Neuron (in vitro differentiated cells): Measurements from ENCODE around the gene KCNAB1.
"Not testable (repeated sequence)": the region's sequence is repeated elsewhere in the genome, so short reads cannot be mapped to it uniquely, and the experiment has no call there.

Source experiments
- H2AFZ ChIP-seq: one replicate; pipeline ENCODE4 v1.6.1; 2013; ENCODE audit warnings: low read depth, mild to moderate bottlenecking, inconsistent platforms, low read length, moderate library complexity
- H3K27me3 ChIP-seq: one replicate; pipeline ENCODE4 v1.6.1; 2013; ENCODE audit warnings: low read length; ENCODE audit not compliant: insufficient read depth
- H3K36me3 ChIP-seq: one replicate; pipeline ENCODE4 v1.6.1; 2013; ENCODE audit warnings: low read length; ENCODE audit not compliant: insufficient read depth
- H3K4me1 ChIP-seq: one replicate; pipeline ENCODE4 v1.6.1; 2013; ENCODE audit warnings: low read length; ENCODE audit not compliant: insufficient read depth
- H3K4me3 ChIP-seq: 2 replicates; pipeline ENCODE4 v1.5.1; 2013; ENCODE audit warnings: mild to moderate bottlenecking, low read length, moderate library complexity
- H3K9me3 ChIP-seq: one replicate; pipeline ENCODE4 v1.6.1; 2013; ENCODE audit warnings: low read length

Gene KCNAB1

DNA sequence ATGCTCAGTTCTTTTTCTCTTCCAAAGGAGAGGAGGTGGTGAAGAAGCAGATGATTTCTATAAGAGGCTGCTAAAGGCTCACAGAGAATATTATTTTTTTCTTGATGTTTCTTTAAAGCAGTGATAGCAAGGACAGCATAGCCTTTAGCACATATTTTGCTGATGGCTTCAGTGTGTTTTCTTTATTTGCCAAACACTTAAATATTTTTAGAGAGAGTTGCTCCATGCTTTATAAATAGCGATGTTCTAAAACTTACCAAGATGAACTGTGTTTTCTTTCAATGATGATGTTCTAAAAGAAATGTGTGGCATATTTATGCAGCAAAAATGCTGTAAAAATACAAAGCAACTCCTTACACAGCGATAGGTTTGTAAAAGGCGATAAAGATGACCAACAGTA is 11.8 kb upstream of the KCNAB1 start:
- H3K4me1 ChIP-seq, result no peaks in the 10 kb centered on the region

DNA sequence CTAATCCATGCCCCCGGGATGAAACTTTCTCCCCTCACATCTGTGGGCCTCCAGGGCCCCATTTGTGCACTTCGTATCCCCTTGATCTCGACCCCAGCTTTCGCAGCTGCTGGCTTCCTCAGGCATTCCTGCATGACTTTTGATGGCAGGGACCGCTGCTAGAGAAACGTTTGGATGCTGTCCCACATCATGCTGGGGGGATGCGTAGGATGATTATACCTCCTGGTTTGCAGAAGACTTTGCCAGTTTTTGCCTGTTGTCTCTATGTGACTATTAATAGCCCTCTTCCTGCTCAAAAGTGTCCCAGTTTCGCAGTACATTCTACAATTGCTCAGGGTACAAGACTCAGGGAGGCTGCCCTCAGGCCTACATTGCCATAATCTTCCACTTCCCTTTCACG is 10.4 kb upstream of the KCNAB1 start:
- H3K9me3 ChIP-seq, result no peaks in the 10 kb centered on the region
- H3K4me3 ChIP-seq, result no peak overlapping the region
- no peaks in the 10 kb centered on the region for H3K36me3 ChIP-seq
- no peaks in the 10 kb centered on the region for H3K4me1 ChIP-seq
- no peaks in the 10 kb centered on the region for H3K27me3 ChIP-seq
- H2AFZ ChIP-seq, result no peak overlapping the region

More for the DNA sequence above, 11.8 kb upstream of the KCNAB1 start:
- Histone ChIP-seq H2AFZ (no peak overlapping the region), H3K9me3 (no peaks in the 10 kb centered on the region), H3K36me3 (no peaks in the 10 kb centered on the region), H3K27me3 (no peaks in the 10 kb centered on the region), H3K4me3 (no peak overlapping the region)

GRCh38 chr3:156126467-156126866 is 6.1 kb downstream of the KCNAB1 start:
- Histone ChIP-seq H3K4me1 (no peaks in the 10 kb centered on the region), H3K27me3 (no peaks in the 10 kb centered on the region), H3K9me3 (no peaks in the 10 kb centered on the region), H3K36me3 (no peaks in the 10 kb centered on the region), H3K4me3 (no peak overlapping the region), H2AFZ (no peak overlapping the region)

DNA sequence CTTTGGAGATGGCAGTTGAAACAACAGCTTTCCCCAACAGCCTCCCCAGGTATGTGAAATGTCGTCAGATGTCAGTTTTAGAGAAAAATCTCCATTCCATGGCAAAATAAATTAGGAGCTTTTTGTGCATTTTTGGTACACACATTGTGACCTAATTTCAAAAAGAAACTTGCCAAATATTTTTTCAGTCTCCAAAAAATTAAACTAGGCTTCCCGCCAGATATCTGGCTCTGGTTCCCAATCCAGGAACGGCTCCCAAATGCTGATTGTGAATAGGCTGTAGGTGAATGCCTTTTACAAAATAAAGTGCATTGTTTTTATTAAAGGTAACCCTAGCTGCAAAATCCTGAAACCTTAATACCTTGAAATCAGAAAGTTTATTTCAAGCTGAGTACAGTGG is 10.9 kb downstream of the KCNAB1 start:
- Histone ChIP-seq H3K36me3 (no peaks in the 10 kb centered on the region), H3K27me3 (peaks cover 2% of the 10 kb centered on the region), H3K4me3 (no peak overlapping the region)

DNA sequence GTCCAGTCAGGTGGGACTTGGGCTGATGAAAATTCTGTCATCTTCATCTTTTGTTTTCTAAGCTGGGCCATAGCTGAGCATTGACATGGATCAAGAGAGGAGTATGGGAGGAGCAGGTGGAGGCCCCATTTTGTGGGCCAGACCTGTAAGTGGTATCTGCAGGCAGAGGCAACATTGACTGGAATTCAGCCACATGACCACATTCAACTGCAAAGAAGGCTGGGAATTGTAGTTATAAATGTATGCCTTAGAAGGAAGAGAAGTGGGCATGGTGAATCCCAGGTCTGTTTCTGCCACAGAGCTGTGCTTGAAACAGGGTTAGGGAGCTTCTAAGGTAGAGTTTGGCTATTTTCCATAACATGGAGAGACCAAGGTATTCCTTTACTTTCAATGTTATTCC is 11.4 kb downstream of the KCNAB1 start:
- H3K4me1 ChIP-seq, result no peaks in the 10 kb centered on the region
- H2AFZ ChIP-seq, result no peak overlapping the region
- no peak overlapping the region for H3K4me3 ChIP-seq
- H3K27me3 ChIP-seq, result peaks cover 2% of the 10 kb centered on the region
- no peaks in the 10 kb centered on the region for H3K9me3 ChIP-seq
- no peaks in the 10 kb centered on the region for H3K36me3 ChIP-seq

More for the DNA sequence above, 10.9 kb downstream of the KCNAB1 start:
- Histone ChIP-seq H2AFZ (no peak overlapping the region), H3K4me1 (no peaks in the 10 kb centered on the region), H3K9me3 (no peaks in the 10 kb centered on the region)

- peaks cover 2% of the 10 kb centered on the region for H3K27me3 ChIP-seq
- no peaks in the 10 kb centered on the region for H3K9me3 ChIP-seq
- H2AFZ ChIP-seq, result no peak overlapping the region
- H3K36me3 ChIP-seq, result no peaks in the 10 kb centered on the region
- no peaks in the 10 kb centered on the region for H3K4me1 ChIP-seq
- no peak overlapping the region for H3K4me3 ChIP-seq
Observed at GRCh38 chr3:156132313-156132712, 11.9 kb downstream of the KCNAB1 start.

DNA sequence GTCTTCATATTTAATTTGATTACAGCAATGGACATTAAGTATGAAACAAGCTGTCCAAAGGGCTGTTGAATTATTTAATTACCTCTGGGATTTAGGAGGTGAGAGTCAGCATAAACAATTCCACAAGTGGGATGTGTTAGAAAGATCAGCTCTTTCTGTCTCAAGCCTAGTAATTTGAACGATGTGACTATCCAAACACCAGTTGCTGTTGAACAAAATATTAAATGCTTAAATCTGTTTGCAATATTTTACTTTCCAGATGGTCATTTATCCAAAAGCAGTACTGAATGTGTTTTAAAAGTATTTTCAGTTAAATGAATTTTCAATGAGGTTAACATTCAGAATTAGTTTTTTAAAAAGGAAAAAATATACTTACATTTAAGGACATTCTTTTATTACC is 12.7 kb downstream of the KCNAB1 start:
- H3K36me3 ChIP-seq, result no peaks in the 10 kb centered on the region
- no peaks in the 10 kb centered on the region for H3K9me3 ChIP-seq
- H3K4me3 ChIP-seq, result no peak overlapping the region
- no peaks in the 10 kb centered on the region for H3K4me1 ChIP-seq
- peaks cover 2% of the 10 kb centered on the region for H3K27me3 ChIP-seq
- H2AFZ ChIP-seq, result no peak overlapping the region

- Histone ChIP-seq H2AFZ (no peak overlapping the region), H3K9me3 (no peaks in the 10 kb centered on the region), H3K27me3 (peaks cover 4% of the 10 kb centered on the region), H3K4me1 (no peaks in the 10 kb centered on the region), H3K4me3 (no peak overlapping the region), H3K36me3 (no peaks in the 10 kb centered on the region)
Observed at GRCh38 chr3:156135921-156136638, 15.7 kb downstream of the KCNAB1 start.

GRCh38 chr3:156137397-156137796 is 17.0 kb downstream of the KCNAB1 start:
- not testable (repeated sequence) for H3K9me3 ChIP-seq, H3K27me3 ChIP-seq, H2AFZ ChIP-seq, H3K36me3 ChIP-seq, H3K4me1 ChIP-seq, H3K4me3 ChIP-seq

DNA sequence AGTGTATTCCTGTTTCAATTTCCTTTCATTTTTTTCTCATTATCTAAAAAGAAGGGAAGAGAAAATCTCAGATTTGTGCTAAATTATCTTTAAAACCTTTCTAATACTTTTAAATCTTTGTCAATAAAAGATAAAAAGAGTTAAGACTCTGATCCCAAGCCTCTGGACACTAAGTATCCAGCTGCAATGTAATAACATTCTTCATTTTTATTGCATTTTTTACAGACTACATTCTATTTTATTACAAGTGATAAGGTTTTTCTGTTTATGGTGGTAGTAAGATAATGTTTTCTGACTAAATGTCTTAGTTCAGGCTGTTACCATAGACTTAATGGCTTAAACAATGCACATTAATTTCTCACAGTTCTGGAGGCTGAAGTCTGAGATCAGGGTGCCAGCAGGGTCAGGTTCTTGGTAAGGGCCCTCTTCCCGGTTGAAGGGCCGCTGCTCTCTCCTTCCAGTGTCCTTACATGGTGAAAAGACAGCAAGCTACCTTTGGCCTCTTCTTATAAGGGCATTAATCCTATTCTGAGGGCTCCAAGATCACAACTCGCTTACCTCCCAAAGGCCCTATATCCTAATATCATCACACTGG is 19.7 kb downstream of the KCNAB1 start:
- Histone ChIP-seq H3K4me1 (no peaks in the 10 kb centered on the region), H3K36me3 (no peaks in the 10 kb centered on the region), H3K27me3 (peaks cover 5% of the 10 kb centered on the region), H3K4me3 (no peak overlapping the region), H3K9me3 (no peaks in the 10 kb centered on the region), H2AFZ (no peak overlapping the region)

- Histone ChIP-seq H3K27me3 (peaks cover 6% of the 10 kb centered on the region), H3K9me3 (no peaks in the 10 kb centered on the region)
Observed at GRCh38 chr3:156142702-156143101, 22.3 kb downstream of the KCNAB1 start.

DNA sequence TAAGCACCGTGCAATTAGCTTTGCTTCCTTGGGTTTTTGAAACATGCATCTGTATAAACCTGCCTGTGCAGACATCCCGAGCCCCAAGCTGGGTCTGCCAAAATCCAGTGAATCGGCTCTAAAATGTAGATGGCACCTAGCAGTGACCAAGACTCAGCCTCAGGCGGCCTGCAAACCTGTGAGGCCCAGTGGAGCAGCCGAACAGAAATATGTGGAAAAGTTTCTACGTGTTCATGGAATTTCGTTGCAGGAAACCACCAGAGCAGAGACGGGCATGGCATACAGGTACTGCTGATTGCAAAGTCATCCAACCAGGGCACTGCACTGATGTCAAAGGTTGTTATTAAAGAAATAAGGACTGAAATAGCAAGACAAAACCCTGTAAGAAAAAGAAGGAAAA is 22.8 kb downstream of the KCNAB1 start:
- Histone ChIP-seq H3K4me3 (no peak overlapping the region), H3K27me3 (peaks cover 6% of the 10 kb centered on the region), H2AFZ (no peak overlapping the region), H3K36me3 (no peaks in the 10 kb centered on the region), H3K9me3 (no peaks in the 10 kb centered on the region), H3K4me1 (peaks cover 3% of the 10 kb centered on the region)

More at GRCh38 chr3:156142702-156143101, 22.3 kb downstream of the KCNAB1 start:
- H2AFZ ChIP-seq, result no peak overlapping the region
- H3K36me3 ChIP-seq, result no peaks in the 10 kb centered on the region
- no peak overlapping the region for H3K4me3 ChIP-seq
- peaks cover 3% of the 10 kb centered on the region for H3K4me1 ChIP-seq

- no peaks in the 10 kb centered on the region for H3K36me3 ChIP-seq
- no peak overlapping the region for H2AFZ ChIP-seq
- peaks cover 6% of the 10 kb centered on the region for H3K27me3 ChIP-seq
- peaks cover 3% of the 10 kb centered on the region for H3K4me1 ChIP-seq
- H3K4me3 ChIP-seq, result no peak overlapping the region
- no peaks in the 10 kb centered on the region for H3K9me3 ChIP-seq
Observed at GRCh38 chr3:156144060-156144459, 23.7 kb downstream of the KCNAB1 start.

DNA sequence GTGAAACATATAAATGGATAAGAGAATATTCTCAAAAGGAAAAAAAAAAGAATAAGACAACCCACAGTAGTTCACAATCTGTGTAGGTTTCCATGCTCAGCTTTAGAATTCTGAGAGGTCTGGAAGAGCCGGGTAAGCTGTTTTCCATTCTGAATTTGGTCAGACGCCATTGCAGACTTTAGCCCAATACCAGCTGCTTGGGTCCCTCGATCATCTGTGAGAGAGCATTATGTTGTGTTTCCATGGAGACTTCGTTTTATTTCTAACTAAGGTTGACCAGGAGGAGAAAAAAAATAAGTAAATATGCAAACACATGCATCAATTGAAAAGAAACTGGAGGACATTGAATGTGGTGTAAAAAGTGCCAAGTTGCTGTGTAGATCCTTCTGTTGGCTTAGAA is 25.5 kb downstream of the KCNAB1 start:
- peaks cover 7% of the 10 kb centered on the region for H3K4me1 ChIP-seq
- H3K27me3 ChIP-seq, result peaks cover 4% of the 10 kb centered on the region
- no peak overlapping the region for H2AFZ ChIP-seq
- no peaks in the 10 kb centered on the region for H3K36me3 ChIP-seq
- no peaks in the 10 kb centered on the region for H3K9me3 ChIP-seq
- no peak overlapping the region for H3K4me3 ChIP-seq
